A549 (cell line): Measurements from ENCODE around the gene PID1.

Source experiments
- JUNB ChIP-seq: fragments of >200 bp; sonication (Bioruptor Twin); formaldehyde crosslinking; IDR thresholded peaks from 2 replicates; pipeline ENCODE4 v1.6.1; 2016
- POLR2A ChIP-seq: IDR thresholded peaks from 2 replicates; pipeline ENCODE4 v1.6.1; 2012; ENCODE audit warnings: mild to moderate bottlenecking, low read length
- SMC3 ChIP-seq: fragments of >200 bp; sonication (Bioruptor Twin); formaldehyde crosslinking; IDR thresholded peaks from 3 replicates; pipeline ENCODE4 v1.6.1; 2018; ENCODE audit warnings: inconsistent platforms
- TF ChIP-seq, protein P1 (sequence below): IDR thresholded peaks from 2 replicates; pipeline ENCODE4 v1.6.1; 2012
- TF ChIP-seq, protein P2 (sequence below): fragments of >200 bp; sonication (Bioruptor Twin); formaldehyde crosslinking; IDR thresholded peaks from 3 replicates; pipeline ENCODE4 v1.5.1; 2016
- TF ChIP-seq, protein P3 (sequence below): fragments of 200-600 bp; sonication (generic); IDR thresholded peaks from 2 replicates; pipeline ENCODE4 v1.6.1; 2016; ENCODE audit warnings: antibody characterized with exemption, mild to moderate bottlenecking, moderate library complexity

DNA sequence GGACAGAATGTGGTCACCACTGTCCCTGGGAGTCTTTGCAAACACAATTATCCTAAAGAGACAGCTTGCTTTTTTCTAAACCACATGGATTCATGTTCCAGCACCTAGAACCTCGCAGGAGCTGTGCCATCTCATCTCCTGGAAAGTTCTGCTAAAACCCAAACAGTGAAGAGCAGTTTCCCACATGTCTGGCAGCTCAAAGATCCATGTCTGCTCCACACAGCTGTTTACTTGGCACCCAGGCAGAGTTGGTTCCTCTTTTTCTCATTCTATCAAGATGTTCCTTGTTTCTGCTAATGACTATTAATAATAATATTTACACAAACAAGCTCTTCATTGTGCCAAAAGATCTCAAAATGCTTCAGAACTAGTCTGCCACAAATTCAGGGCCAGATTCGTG is 30.1 kb upstream of the PID1 start:
- TF ChIP-seq POLR2A, result no peak
- TF ChIP-seq, protein P1, sequence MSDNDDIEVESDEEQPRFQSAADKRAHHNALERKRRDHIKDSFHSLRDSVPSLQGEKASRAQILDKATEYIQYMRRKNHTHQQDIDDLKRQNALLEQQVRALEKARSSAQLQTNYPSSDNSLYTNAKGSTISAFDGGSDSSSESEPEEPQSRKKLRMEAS, result no peak
- TF ChIP-seq, protein P2, sequence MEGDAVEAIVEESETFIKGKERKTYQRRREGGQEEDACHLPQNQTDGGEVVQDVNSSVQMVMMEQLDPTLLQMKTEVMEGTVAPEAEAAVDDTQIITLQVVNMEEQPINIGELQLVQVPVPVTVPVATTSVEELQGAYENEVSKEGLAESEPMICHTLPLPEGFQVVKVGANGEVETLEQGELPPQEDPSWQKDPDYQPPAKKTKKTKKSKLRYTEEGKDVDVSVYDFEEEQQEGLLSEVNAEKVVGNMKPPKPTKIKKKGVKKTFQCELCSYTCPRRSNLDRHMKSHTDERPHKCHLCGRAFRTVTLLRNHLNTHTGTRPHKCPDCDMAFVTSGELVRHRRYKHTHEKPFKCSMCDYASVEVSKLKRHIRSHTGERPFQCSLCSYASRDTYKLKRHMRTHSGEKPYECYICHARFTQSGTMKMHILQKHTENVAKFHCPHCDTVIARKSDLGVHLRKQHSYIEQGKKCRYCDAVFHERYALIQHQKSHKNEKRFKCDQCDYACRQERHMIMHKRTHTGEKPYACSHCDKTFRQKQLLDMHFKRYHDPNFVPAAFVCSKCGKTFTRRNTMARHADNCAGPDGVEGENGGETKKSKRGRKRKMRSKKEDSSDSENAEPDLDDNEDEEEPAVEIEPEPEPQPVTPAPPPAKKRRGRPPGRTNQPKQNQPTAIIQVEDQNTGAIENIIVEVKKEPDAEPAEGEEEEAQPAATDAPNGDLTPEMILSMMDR, result no peak
- no peak for TF ChIP-seq SMC3
- no peak for TF ChIP-seq JUNB
- TF ChIP-seq, protein P3, sequence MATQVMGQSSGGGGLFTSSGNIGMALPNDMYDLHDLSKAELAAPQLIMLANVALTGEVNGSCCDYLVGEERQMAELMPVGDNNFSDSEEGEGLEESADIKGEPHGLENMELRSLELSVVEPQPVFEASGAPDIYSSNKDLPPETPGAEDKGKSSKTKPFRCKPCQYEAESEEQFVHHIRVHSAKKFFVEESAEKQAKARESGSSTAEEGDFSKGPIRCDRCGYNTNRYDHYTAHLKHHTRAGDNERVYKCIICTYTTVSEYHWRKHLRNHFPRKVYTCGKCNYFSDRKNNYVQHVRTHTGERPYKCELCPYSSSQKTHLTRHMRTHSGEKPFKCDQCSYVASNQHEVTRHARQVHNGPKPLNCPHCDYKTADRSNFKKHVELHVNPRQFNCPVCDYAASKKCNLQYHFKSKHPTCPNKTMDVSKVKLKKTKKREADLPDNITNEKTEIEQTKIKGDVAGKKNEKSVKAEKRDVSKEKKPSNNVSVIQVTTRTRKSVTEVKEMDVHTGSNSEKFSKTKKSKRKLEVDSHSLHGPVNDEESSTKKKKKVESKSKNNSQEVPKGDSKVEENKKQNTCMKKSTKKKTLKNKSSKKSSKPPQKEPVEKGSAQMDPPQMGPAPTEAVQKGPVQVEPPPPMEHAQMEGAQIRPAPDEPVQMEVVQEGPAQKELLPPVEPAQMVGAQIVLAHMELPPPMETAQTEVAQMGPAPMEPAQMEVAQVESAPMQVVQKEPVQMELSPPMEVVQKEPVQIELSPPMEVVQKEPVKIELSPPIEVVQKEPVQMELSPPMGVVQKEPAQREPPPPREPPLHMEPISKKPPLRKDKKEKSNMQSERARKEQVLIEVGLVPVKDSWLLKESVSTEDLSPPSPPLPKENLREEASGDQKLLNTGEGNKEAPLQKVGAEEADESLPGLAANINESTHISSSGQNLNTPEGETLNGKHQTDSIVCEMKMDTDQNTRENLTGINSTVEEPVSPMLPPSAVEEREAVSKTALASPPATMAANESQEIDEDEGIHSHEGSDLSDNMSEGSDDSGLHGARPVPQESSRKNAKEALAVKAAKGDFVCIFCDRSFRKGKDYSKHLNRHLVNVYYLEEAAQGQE, result no peak
